ENCODE data around the gene RER1.

- no peak for TF ChIP-seq CTCF (IDR thresholded peaks at IDR 0.05)
- TF ChIP-seq POLR2A (IDR thresholded peaks at IDR 0.05): no peak
Measured at GRCh38 chr1:2436876-2437275, 45.2 kb downstream of the RER1 start.
